Choroid plexus epithelial cell (primary cell): Measurements from ENCODE around the gene CREG1.
"Not testable (repeated sequence)": the region's sequence is repeated elsewhere in the genome, so short reads cannot be mapped to it uniquely, and the experiment has no call there.

ENCODE experiments used
- DNase-seq: peaks from one replicate; pipeline ENCODE4 v3.0.0-alpha.2; 2010; ENCODE audit warnings: low read depth
- H3K4me3 ChIP-seq: 2 replicates; pipeline ENCODE4 v1.5.1; 2011; ENCODE audit warnings: low read depth, mild to moderate bottlenecking, control low read depth, low read length, moderate library complexity
- TF ChIP-seq, protein P1 (sequence below): conservative IDR thresholded peaks from 2 replicates; pipeline ENCODE4 v1.5.1; 2011; ENCODE audit warnings: low read depth, mild to moderate bottlenecking, control low read depth, inconsistent platforms, low read length, moderate library complexity

Gene CREG1

GRCh38 chr1:167579986-167580385, 26.4 kb upstream of the CREG1 start:
- TF ChIP-seq, protein P1, sequence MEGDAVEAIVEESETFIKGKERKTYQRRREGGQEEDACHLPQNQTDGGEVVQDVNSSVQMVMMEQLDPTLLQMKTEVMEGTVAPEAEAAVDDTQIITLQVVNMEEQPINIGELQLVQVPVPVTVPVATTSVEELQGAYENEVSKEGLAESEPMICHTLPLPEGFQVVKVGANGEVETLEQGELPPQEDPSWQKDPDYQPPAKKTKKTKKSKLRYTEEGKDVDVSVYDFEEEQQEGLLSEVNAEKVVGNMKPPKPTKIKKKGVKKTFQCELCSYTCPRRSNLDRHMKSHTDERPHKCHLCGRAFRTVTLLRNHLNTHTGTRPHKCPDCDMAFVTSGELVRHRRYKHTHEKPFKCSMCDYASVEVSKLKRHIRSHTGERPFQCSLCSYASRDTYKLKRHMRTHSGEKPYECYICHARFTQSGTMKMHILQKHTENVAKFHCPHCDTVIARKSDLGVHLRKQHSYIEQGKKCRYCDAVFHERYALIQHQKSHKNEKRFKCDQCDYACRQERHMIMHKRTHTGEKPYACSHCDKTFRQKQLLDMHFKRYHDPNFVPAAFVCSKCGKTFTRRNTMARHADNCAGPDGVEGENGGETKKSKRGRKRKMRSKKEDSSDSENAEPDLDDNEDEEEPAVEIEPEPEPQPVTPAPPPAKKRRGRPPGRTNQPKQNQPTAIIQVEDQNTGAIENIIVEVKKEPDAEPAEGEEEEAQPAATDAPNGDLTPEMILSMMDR: no peak
- DNase-seq: no peak
- no peak overlapping the region for H3K4me3 ChIP-seq

- TF ChIP-seq, protein P1: no peak
- DNase-seq: no peak
- no peak overlapping the region for H3K4me3 ChIP-seq
These were observed 25.5 kb upstream of the CREG1 start for GRCh38 chr1:167578939-167579521.

- no peak overlapping the region for H3K4me3 ChIP-seq
- DNase-seq: no peak
- TF ChIP-seq, protein P1: no peak
These were observed 22.1 kb upstream of the CREG1 start for GRCh38 chr1:167575649-167576048.

DNA sequence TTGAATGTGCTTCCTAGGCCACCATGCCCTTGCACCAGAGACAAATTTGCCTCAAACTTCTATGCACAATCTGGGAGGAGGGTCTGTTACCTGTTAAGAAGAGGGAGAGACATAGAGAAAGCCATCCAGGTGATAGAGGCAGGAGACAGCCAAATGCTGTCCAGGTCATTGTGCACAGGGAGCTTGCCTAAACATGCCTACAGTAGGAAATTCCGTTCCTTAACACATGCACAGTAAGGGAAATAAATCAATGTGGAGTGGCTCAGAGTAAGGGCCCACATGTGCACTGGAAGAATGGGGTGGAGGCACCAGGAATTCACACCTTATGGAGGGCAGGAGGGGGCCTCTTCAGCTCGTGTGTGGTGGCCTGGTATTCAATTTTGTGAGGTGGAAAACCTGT, 19.5 kb upstream of the CREG1 start:
- no peak for DNase-seq
- TF ChIP-seq, protein P1: no peak
- no peak overlapping the region for H3K4me3 ChIP-seq

GRCh38 chr1:167570712-167571111, 17.1 kb upstream of the CREG1 start:
- DNase-seq: not testable (repeated sequence)

DNA sequence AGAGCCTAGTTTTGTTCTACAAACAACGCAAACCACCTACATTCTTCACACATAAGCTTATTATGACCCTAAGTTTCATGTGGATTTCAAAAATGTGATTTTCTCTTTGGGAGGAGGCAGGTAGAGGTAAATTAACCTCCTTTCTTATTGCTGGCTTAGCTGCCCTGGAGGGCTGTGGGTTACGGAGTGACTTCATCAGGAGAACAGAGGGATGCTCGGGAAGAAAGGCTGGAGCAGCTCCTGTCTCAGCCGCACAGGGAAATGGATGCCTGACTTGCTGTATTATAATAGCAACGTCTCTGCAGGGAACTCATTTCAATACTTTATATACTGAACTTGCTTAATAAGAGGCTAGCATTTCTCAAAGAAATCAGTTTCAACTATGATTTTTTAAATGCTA, 14.1 kb upstream of the CREG1 start:
- TF ChIP-seq, protein P1: no peak
- no peak for DNase-seq
- no peak overlapping the region for H3K4me3 ChIP-seq

More at GRCh38 chr1:167570712-167571111, 17.1 kb upstream of the CREG1 start:
- H3K4me3 ChIP-seq: not testable (repeated sequence)

DNA sequence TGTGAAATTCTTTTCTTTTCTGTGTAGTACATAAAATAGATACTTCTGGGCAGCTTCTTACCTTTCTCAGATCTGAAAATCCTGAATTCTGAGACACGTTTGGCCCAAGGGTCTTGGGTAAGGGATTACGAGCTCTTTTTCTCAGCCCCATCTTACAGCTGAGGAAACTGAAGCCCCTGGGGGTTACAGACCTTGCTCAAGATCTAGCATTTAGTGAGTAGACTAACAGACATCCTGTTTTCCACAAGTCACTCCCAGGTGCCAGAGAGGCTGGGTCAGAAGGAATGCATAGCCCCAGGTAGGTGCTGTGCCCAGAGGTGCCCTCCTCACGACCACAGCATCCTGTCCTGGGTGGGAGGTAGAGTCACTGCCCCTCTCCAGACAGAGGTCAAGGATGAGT, 13.2 kb upstream of the CREG1 start:
- H3K4me3 ChIP-seq: no peak overlapping the region
- TF ChIP-seq, protein P1: no peak
- DNase-seq: no peak
